Activated naive CD8-positive, alpha-beta T cell treated with anti-CD3 and anti-CD28 coated beads, Interleukin-2, amount 10 ng/mL, durations not matched to agents 7 days and 5 days (primary cell): Measurements from ENCODE around the gene SYT17. TPM values are rescaled to one million over a fixed set of nuclear protein-coding genes. Genes with fewer than 3 reads are reported as not detected.

Experiments
- ATAC-seq: fragments of 150-1000 bp; cut with Tn5 transposase; one replicate; pipeline ENCODE4 v1.10.0; 2021; ENCODE audit warnings: low read depth, moderate library complexity
- POLR2A ChIA-PET: fragments of 350-600 bp; sonication (Branson Sonifier 250); formaldehyde crosslinking; loops from one replicate; lab custom pipeline; 2021; ENCODE audit warnings: antibody characterized with exemption; lab: Charles Lee
- DNase-seq: peaks from one replicate; pipeline ENCODE4 v3.0.0; 2021
- H3K27ac Mint-ChIP-seq: one replicate; pipeline ENCODE4 v1.8.0; 2022; ENCODE audit warnings: mild to moderate bottlenecking, mixed read lengths
- H3K27me3 Mint-ChIP-seq: one replicate; pipeline ENCODE4 v1.8.0; 2022; ENCODE audit warnings: mild to moderate bottlenecking, moderate library complexity, mixed read lengths
- H3K36me3 Mint-ChIP-seq: one replicate; pipeline ENCODE4 v1.8.0; 2021; ENCODE audit warnings: mild to moderate bottlenecking, mixed read lengths
- H3K4me1 Mint-ChIP-seq: one replicate; pipeline ENCODE4 v1.8.0; 2021; ENCODE audit warnings: mixed read lengths
- H3K4me3 Mint-ChIP-seq: one replicate; pipeline ENCODE4 v1.8.0; 2022; ENCODE audit warnings: mild to moderate bottlenecking, moderate library complexity, mixed read lengths
- H3K9me3 Mint-ChIP-seq: one replicate; pipeline ENCODE4 v1.8.0; 2021; ENCODE audit warnings: mixed read lengths
- total RNA-seq, 2 experiments: library from RNA; stranded (reverse); gene quantifications; one replicate each; pipeline ENCODE4 v1.2.3, GENCODE V29; 2021

Gene SYT17
- total RNA-seq, 2 experiments from 2014 or later: not detected

DNA sequence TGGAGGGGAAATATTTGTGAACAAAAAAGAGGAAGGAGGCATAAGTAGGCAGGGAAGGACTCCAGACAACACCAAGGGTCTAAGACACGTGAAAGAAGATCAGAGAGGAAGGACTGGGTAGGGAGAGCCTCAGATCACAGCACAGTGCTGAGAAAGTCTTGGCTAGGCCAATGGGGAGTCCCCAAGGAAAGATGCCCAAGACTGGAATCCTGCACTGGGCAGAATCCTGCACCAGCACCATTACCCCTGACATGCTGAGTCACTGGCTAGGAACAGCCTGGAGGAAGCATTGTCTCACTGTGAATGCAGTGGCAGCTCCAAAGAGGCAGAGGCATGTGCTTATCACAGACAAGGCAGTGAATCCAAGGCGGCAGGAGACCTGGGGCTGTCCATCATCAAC lies 136.7 kb downstream of the SYT17 start:
- DNase-seq: no peak
- ATAC-seq: no peak
- POLR2A ChIA-PET: no interaction called here
- Mint-ChIP-seq H3K27ac (no peak overlapping the region), H3K9me3 (no peaks in the 10 kb centered on the region), H3K36me3 (no peaks in the 10 kb centered on the region), H3K27me3 (peaks cover 9% of the 10 kb centered on the region), H3K4me1 (no peaks in the 10 kb centered on the region), H3K4me3 (no peak overlapping the region)

DNA sequence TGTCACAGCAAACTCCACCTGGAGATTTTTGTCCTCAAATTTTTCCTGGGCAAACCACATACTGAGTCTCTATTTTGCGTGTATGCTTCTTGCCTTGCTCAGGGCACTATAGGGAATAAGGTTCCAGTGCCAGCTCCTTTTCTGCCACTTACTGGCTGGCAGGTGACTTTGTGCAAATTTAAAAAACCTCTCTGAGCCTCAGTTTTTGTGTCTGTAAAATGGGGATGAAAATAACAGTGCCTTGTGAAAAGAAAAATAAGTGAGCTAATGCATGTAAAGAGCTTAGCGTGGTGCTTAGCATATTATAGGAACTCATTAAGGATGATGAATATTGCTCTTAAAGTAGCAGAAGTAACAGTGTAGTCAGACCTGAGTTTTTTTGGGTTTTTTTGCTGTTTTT lies 137.4 kb downstream of the SYT17 start:
- Mint-ChIP-seq H3K27me3 (peaks cover 6% of the 10 kb centered on the region), H3K4me1 (no peaks in the 10 kb centered on the region), H3K9me3 (no peaks in the 10 kb centered on the region), H3K27ac (no peak overlapping the region), H3K4me3 (no peak overlapping the region), H3K36me3 (no peaks in the 10 kb centered on the region)
- ATAC-seq: no peak
- POLR2A ChIA-PET: no interaction called here
- no peak for DNase-seq

DNA sequence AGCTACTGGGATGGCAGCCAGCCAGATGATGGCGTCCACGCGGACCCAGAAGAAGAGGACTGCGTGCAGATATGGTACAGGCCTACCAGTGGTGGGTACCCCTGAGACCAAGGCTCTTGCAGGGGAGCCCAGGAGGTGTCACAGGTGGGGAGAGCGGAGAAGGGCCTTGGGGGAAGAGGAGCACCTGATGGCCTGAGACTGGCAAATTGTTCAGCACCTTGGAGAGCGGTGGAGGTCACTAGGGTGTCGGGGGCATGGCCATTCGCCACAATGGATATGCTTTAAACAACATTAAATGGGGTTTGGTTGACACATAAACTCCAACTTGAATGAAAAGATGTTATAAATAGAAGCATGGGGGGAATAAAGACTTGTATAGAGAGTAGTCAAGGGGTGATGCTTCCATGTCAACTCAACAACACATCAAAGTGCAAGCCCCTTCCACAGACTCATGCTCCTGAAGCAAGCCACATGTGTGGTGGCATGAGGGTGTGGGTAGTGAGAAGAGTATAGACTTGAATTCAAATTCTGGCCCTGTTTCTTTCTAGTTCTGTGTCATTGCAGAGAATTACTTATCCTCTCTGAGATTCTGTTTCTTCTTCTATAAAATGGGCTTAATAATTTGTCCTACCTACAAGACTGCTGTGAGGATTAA lies 139.7 kb downstream of the SYT17 start:
- no peak overlapping the region for H3K27ac Mint-ChIP-seq

DNA sequence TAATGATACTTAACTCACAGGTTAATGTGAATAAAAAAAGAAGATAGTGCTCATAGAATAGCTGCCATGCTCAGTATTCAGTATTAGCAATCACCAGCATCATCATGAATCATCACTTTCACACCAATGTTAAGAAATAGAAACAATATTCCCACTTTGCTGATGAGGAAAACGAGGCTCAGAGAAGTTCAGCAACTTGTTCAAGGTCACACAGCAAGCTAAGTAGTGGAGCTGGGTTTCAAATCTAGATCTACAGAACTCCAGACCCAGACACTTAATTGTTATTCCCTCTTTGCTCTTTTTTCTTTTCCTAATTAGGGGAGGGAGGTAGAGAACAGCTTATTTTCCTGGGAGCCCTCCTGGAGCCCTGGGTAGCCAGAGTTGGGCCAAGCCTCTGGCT lies 140.4 kb downstream of the SYT17 start:
- Mint-ChIP-seq H3K27me3 (peaks cover 4% of the 10 kb centered on the region), H3K36me3 (no peaks in the 10 kb centered on the region), H3K9me3 (no peaks in the 10 kb centered on the region), H3K4me1 (no peaks in the 10 kb centered on the region), H3K4me3 (no peak overlapping the region), H3K27ac (no peak overlapping the region)
- POLR2A ChIA-PET: no interaction called here
- no peak for DNase-seq
- ATAC-seq: no peak

More for the DNA sequence above, 139.7 kb downstream of the SYT17 start:
- Mint-ChIP-seq H3K4me1 (no peaks in the 10 kb centered on the region), H3K9me3 (no peaks in the 10 kb centered on the region), H3K4me3 (no peak overlapping the region), H3K27me3 (peaks cover 4% of the 10 kb centered on the region), H3K36me3 (no peaks in the 10 kb centered on the region)
- ATAC-seq: no peak
- DNase-seq: no peak
- POLR2A ChIA-PET: no interaction called here

DNA sequence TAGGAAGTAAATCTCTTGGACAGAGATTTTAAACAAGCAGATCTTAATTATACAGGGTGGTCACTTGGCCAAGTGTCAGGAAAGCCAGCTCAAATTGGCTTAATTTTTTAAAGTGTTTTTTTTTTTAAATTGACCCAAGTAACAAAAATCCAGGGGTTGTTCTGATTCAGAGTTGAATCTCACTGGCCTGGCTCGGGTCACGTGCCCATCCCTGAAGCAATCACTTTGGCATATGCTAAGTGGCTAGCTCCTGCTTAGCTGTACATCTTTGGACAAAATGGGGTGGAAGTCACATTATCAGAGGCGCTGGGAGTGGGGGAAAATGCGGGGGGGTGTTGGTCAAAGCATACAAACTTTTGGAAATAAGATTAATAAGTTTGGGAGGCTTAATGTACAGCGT lies 141.1 kb downstream of the SYT17 start:
- Mint-ChIP-seq H3K27me3 (peaks cover 3% of the 10 kb centered on the region), H3K27ac (no peak overlapping the region), H3K36me3 (no peaks in the 10 kb centered on the region), H3K4me1 (no peaks in the 10 kb centered on the region), H3K4me3 (no peak overlapping the region), H3K9me3 (no peaks in the 10 kb centered on the region)
- ATAC-seq (no peak), DNase-seq (no peak)
- POLR2A ChIA-PET: no interaction called here

DNA sequence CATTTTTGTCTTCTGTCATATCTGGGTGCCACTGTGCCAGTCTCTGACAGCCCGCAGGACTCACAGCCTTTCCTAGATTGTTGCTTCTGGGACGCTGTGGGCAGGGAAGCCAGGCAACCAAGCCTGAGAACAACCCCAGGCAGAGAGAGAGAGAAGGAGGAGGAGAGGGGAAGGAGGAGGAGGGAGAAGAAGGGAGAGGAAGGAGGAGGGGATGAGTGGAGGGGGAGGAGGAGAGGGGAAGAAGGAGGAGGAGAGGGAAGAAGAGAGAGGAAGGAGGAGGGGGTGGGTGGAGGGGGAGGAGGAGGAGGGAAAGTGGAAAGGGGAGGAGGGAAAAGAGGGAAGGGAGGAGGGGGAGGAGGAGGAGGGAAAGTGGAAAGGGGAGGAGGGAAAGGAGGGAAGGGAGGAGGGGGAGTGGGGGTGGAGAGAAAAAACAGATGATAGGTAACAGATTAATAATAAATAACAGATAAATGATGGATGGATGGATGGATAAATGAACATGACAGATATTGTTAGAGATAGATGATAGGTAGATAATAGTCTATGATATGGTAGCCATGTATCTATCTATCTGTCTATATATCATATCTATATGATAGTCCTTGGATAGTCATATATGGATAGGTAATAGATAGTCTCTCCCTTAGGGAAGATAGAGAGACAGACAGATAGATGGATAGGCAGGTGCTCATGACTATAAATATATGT lies 146.8 kb downstream of the SYT17 start:
- Mint-ChIP-seq H3K27me3 (peaks cover 2% of the 10 kb centered on the region), H3K4me3 (no peak overlapping the region), H3K4me1 (no peaks in the 10 kb centered on the region), H3K36me3 (no peaks in the 10 kb centered on the region), H3K27ac (no peak overlapping the region), H3K9me3 (no peaks in the 10 kb centered on the region)
- ATAC-seq (no peak), DNase-seq (no peak)
- POLR2A ChIA-PET: no interaction called here

DNA sequence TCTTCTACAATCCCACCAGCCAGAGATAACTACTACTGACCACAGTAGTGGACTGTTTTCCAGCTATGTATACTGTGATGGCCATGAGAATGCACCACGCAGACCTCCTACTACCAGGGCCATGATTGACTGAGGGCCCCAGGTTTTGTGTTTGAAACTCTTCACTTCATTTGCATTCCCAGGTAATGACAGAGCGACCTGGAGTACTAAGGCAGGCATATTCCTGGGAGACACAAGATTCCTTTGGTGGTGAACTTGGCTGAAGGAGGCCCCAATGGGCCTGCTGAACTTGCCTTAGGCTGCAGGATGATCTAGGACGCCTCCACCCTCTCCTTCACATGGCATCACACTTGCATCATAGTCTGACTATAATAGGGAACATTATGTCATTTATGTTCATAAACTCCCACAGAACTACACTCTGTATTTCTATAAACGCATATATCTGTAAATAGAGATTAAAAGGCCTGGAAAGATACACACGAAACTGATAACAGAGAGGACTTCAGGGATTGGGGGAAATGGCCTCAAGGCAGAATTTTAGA lies 147.9 kb downstream of the SYT17 start:
- no peak overlapping the region for H3K27ac Mint-ChIP-seq
- H3K9me3 Mint-ChIP-seq: no peaks in the 10 kb centered on the region
- no peak for DNase-seq
- POLR2A ChIA-PET: no interaction called here
- peaks cover 2% of the 10 kb centered on the region for H3K27me3 Mint-ChIP-seq
- H3K4me1 Mint-ChIP-seq: no peaks in the 10 kb centered on the region
- no peak overlapping the region for H3K4me3 Mint-ChIP-seq
- no peaks in the 10 kb centered on the region for H3K36me3 Mint-ChIP-seq
- ATAC-seq: no peak

DNA sequence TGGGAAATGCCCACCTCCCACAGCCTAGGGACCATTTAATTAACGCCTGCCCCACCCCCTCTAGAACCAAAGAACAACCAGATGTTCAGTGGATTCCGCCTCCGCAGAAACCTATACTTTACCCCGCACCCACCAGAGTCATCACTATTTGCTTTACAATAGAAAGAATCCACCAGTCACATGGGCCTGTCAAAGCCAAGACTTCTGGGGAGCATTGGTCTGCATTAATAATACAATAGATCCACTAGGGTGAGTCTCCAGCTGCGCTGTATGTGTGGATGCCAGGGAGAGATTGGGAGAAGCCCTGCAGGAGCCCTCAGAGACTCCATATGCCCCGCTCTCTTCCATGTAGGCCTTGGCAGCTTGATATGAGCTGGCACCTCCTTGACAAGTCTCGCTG lies 148.8 kb downstream of the SYT17 start:
- POLR2A ChIA-PET: no interaction called here
- H3K4me1 Mint-ChIP-seq: no peaks in the 10 kb centered on the region
- no peak for DNase-seq
- no peak overlapping the region for H3K4me3 Mint-ChIP-seq
- H3K27me3 Mint-ChIP-seq: peaks cover 2% of the 10 kb centered on the region
- ATAC-seq: no peak
- no peaks in the 10 kb centered on the region for H3K9me3 Mint-ChIP-seq
- H3K27ac Mint-ChIP-seq: no peak overlapping the region
- H3K36me3 Mint-ChIP-seq: no peaks in the 10 kb centered on the region

Other genes starting within 250 kb of the SYT17 start
- 100 to 1,000 TPM; 130 to 132 TPM for gene SMG1, start 241.8 kb upstream of the SYT17 start, total RNA-seq
- not detected for gene TMC7, start 184.3 kb upstream of the SYT17 start, total RNA-seq
- gene COQ7, start 100.6 kb upstream of the SYT17 start, total RNA-seq: 10 to 100 TPM; 13.3 to 16.3 TPM
- 1 to 10 TPM; 1.0 to 1.4 TPM for gene ITPRIPL2, start 54.3 kb upstream of the SYT17 start, total RNA-seq
- gene CLEC19A, start 117.5 kb downstream of the SYT17 start, total RNA-seq: not detected
- gene TMC5, start 249.6 kb downstream of the SYT17 start, total RNA-seq: not detected